ENCODE measurements around the gene COX8C. TPM values are rescaled to one million over a fixed set of nuclear protein-coding genes. Genes with fewer than 3 reads are reported as not detected.

The COX8C gene
- total and polyA plus RNA-seq, 2 of the 8 experiments (the other 6 are each of a cell fraction or from before 2014, with no cell fraction given) = not detected

GRCh38 chr14:93302688-93303581, 44.0 kb upstream of the COX8C start (continued):
- TF ChIP-seq USF2 (IDR thresholded peaks at IDR 0.05; ENCODE audit: low read length) (no peak), FOSL1 (IDR thresholded peaks at IDR 0.05; ENCODE audit: insufficient read depth, low read depth, low read length) (no peak), HDAC2 (IDR thresholded peaks at IDR 0.05; ENCODE audit: borderline replicate concordance in 1 of 2, low read depth in 2 of 2, low read length in 2 of 2) (no peak), JUND (IDR thresholded peaks at IDR 0.05; ENCODE audit: low read length) (no peak), KDM4A (IDR thresholded peaks at IDR 0.05; ENCODE audit: low read depth, low read length, severe bottlenecking) (no peak), SIN3A (conservative IDR thresholded peaks at IDR 0.05 in 1 of 2, IDR thresholded peaks at IDR 0.05 in 1 of 2; ENCODE audit: low read depth in 1 of 2, low read length in 2 of 2) (no peak)

All from H1 (cell line).